ENCODE results near the gene SLC10A7. TPM values are rescaled to one million over a fixed set of nuclear protein-coding genes. Genes with fewer than 3 reads are reported as not detected.

SLC10A7 gene
- total RNA-seq, 2 donors from 2014 or later, result 16.9 to 18.0 TPM

DNA sequence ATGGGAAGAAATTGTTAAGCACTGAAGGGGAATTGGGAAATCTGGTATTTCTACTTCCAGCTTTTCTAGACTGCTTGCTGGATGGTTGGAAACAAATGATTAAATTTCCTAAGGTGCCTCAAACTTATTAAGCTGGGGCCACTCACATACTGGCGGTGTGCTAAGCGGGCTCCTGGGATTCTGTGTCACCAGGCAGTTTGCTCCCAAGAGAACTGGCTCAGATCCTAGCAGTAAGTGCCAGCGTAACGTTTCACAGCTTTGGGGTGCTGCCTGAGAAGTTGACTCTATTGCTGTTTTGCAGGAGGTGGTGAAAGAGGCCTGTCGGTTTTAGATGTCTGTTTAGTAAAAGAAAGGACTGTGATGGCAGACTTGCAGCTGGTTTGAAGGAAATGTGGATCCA lies 314.3 kb downstream of the SLC10A7 start:
- H3K9me3 Mint-ChIP-seq, result no peaks in the 10 kb centered on the region

More for the DNA sequence above, 314.3 kb downstream of the SLC10A7 start:
- no peak for DNase-seq (ENCODE audit: low spot score in 2 of 2)
- H3K27ac Mint-ChIP-seq, result no peak overlapping the region
- peaks cover 0 to 4% of the 10 kb centered on the region in 2 donors for H3K36me3 Mint-ChIP-seq
- no peak for ATAC-seq

Other genes with a start within 250 kb of the SLC10A7 start
- gene POU4F2, start 117.0 kb upstream of the SLC10A7 start, total RNA-seq, result not detected